ENCODE results near the gene CDH4. TPM values are rescaled to one million over a fixed set of nuclear protein-coding genes. Genes with fewer than 3 reads are reported as not detected.

CDH4 gene
- total and polyA plus RNA-seq, 2 of the 8 experiments (the other 6 are each of a cell fraction or from before 2014, with no cell fraction given) = 4.3 to 7.9 TPM

- H3K79me2 ChIP-seq (ENCODE audit: control insufficient read depth in 1 of 2, insufficient read depth in 2 of 2, low read length in 2 of 2) = no peaks in the 10 kb centered on the region
- H3K4me3 ChIP-seq (ENCODE audit: extremely low read depth in 1 of 4, insufficient read depth in 2 of 4, low read depth in 3 of 4, low read length in 4 of 4) = no peak overlapping the region
- H2AK5ac ChIP-seq (ENCODE audit: low read depth, low read length) = 0 out of 2 replicates have a peak overlapping the region, but pooled peaks have one; percentile 57
- H2BK5ac ChIP-seq (ENCODE audit: low read depth, low read length) = no peak overlapping the region
- no peaks in the 10 kb centered on the region for H3K9me3 ChIP-seq (ENCODE audit: insufficient read depth in 2 of 2, low read depth in 1 of 2, low read length in 1 of 2)
- CTCF ChIA-PET (ENCODE audit: partially characterized antibody) = interaction anchor here (1.0 kb wide), 1 partner anchor 11 kb away, joined by 3 read pairs; no protein-coding TSS in a partner anchor
- DNase-seq (ENCODE audit: low read depth in 1 of 2, low spot score in 2 of 2) (no peak), FAIRE-seq (no peak)
- 91% methylated on average over 12 of the region's 14 CpGs; no CpG with 5 or more reads in 1 of the 2 experiments for WGBS, 2 experiments (ENCODE audit: extremely low coverage in 1 of 2, insufficient coverage in 1 of 2, insufficient read length in 1 of 2, insufficient replicate concordance in 2 of 2, low coverage in 1 of 2, low lambda C conversion rate in 2 of 2, missing lambda C conversion rate in 1 of 2)
- 0 out of 2 replicates have a peak overlapping the region, but pooled peaks have one; percentile 29 for H2BK15ac ChIP-seq (ENCODE audit: low read length)
- no peak overlapping the region for H3K4ac ChIP-seq (replicated peaks; ENCODE audit: insufficient read length, low read depth, low read length)
- no peak overlapping the region for H3K56ac ChIP-seq (replicated peaks; ENCODE audit: insufficient read length, low read depth, low read length)
- no peak overlapping the region; the same call in 1 of the 2 replicates for H4K8ac ChIP-seq (ENCODE audit: extremely low read depth, insufficient read depth, low read length)
- no peak overlapping the region for H3K14ac ChIP-seq (ENCODE audit: insufficient read length)
- POLR2A ChIA-PET (ENCODE audit: partially characterized antibody) = no interaction called here
- peaks cover 0 to 5% (median 2%) of the 10 kb centered on the region in 4 experiments; a peak in 4 of 7 replicates for H3K27me3 ChIP-seq (replicated peaks in 1 of 4; ENCODE audit: control insufficient read depth in 3 of 4, extremely low read depth in 1 of 4, insufficient read depth in 3 of 4, low read length in 3 of 4)
- no peaks in the 10 kb centered on the region for H3K79me1 ChIP-seq (ENCODE audit: low read depth, low read length)
- H3K9ac ChIP-seq (replicated peaks in 1 of 4; ENCODE audit: extremely low read depth in 1 of 4, low read depth in 3 of 4, low read length in 3 of 4) = no peak overlapping the region
- H3K18ac ChIP-seq (ENCODE audit: extremely low read depth, low read length) = no peak overlapping the region
- H3K36me3 ChIP-seq (ENCODE audit: control insufficient read depth in 2 of 4, insufficient read depth in 4 of 4, low read length in 3 of 4) = no peaks in the 10 kb centered on the region
- no peak overlapping the region for H3K27ac ChIP-seq (ENCODE audit: low read depth, low read length)
- H2BK12ac ChIP-seq (ENCODE audit: low read depth, low read length) = peak overlapping the region; percentile 50; the same call in 1 of the 2 replicates
- H3K23ac ChIP-seq (ENCODE audit: insufficient read length) = no peak overlapping the region
- H4K5ac ChIP-seq (ENCODE audit: insufficient read length, low read depth, low read length) = no peak overlapping the region
- no peak overlapping the region for H2BK20ac ChIP-seq (ENCODE audit: low read length)
- no peaks in the 10 kb centered on the region for H3K23me2 ChIP-seq (ENCODE audit: low read depth, low read length)
- no peak overlapping the region for H2BK120ac ChIP-seq (replicated peaks; ENCODE audit: low read depth, low read length)
- H4K20me1 ChIP-seq (replicated peaks in 1 of 2; ENCODE audit: control insufficient read depth in 1 of 2, insufficient read depth in 2 of 2, low read length in 2 of 2) = no peaks in the 10 kb centered on the region
- H4K91ac ChIP-seq (replicated peaks; ENCODE audit: insufficient read length, low read length) = no peak overlapping the region
- H3K4me1 ChIP-seq (replicated peaks in 1 of 4; ENCODE audit: control insufficient read depth in 3 of 4, insufficient read depth in 4 of 4, low read length in 3 of 4) = no peaks in the 10 kb centered on the region; a peak in 1 of 7 replicates
- no peak overlapping the region for H3K4me2 ChIP-seq (ENCODE audit: insufficient read depth in 1 of 2, low read depth in 2 of 2, low read length in 2 of 2)
- H2AFZ ChIP-seq (ENCODE audit: low read length) = no peak overlapping the region
- TF ChIP-seq TAF7 (optimal IDR thresholded peaks at IDR 0.05; ENCODE audit: borderline replicate concordance, low read depth, low read length) (no peak), ASH2L (IDR thresholded peaks at IDR 0.05; ENCODE audit: low read length) (no peak), GABPA (IDR thresholded peaks at IDR 0.05; ENCODE audit: borderline replicate concordance, insufficient read depth, low read length) (no peak), JUND (IDR thresholded peaks at IDR 0.05; ENCODE audit: low read length) (no peak), KDM1A (IDR thresholded peaks at IDR 0.05; ENCODE audit: borderline replicate concordance, low read length) (no peak), HDAC6 (IDR thresholded peaks at IDR 0.05; ENCODE audit: low read depth, low read length) (no peak), GTF2F1 (IDR thresholded peaks at IDR 0.05; ENCODE audit: borderline replicate concordance, low read depth, low read length) (no peak), TCF12 (IDR thresholded peaks at IDR 0.05; ENCODE audit: low read depth, low read length) (no peak), MAX (IDR thresholded peaks at IDR 0.05) (no peak), NRF1 (IDR thresholded peaks at IDR 0.05; ENCODE audit: low read depth, low read length) (no peak), PHF8 (conservative IDR thresholded peaks at IDR 0.05; ENCODE audit: low read depth, low read length) (no peak)
- TF ChIP-seq, protein P1, sequence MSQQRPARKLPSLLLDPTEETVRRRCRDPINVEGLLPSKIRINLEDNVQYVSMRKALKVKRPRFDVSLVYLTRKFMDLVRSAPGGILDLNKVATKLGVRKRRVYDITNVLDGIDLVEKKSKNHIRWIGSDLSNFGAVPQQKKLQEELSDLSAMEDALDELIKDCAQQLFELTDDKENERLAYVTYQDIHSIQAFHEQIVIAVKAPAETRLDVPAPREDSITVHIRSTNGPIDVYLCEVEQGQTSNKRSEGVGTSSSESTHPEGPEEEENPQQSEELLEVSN (IDR thresholded peaks at IDR 0.05) = no peak
Observed at GRCh38 chr20:61538183-61538942, 286.3 kb downstream of the CDH4 start.

All from H1 (cell line).